Measurements from ENCODE around the gene SCARB1.
A peak's percentile ranks its signal among the peaks of the same experiment; 100 is the strongest.

SCARB1 gene

DNA sequence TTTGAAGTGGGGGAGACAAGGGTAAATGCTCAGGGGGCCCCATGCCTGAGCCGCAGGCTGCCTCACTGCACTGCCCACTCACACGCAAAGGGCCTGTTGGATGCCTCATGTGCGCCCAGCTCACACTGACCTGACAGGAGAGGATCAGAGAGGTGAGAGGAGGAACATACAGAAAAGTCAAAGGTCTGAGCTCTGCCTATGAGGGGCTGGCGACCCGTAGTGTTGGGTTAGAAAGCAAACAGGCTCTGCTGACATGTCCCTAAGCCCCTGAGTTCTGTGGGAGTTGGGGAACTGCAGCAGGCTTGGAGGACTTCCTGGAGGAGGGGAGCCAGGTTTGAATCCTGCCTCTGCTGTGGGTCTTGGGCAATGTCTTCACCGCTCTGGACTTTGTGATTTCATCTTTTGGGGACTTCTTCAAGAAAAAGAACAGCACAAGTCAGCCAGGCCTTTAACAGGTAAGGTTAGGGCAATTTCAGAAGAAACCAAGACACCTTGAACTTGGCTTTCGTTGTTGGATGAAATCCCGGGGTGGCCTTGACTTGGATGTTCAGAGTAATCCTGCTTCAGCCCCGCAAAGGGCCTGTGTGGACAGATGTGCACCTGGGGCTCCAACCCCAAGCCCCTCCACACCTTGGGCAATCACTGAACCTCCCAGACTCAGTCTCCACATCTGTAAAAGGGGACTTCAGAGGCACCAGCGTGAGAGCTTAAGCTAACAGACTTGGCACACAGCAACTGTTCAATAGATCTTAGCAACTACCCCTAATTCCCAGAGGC, 116.8 kb downstream of the SCARB1 start:
- Histone ChIP-seq H3K79me1 (ENCODE audit: low read length) (no peaks in the 10 kb centered on the region), H3K4me2 (ENCODE audit: low read length) (no peak overlapping the region), H3K36me3 (ENCODE audit: control insufficient read depth, insufficient read depth, low read length) (no peaks in the 10 kb centered on the region), H3K27ac (ENCODE audit: low read depth, low read length) (no peak overlapping the region), H3K79me2 (ENCODE audit: control insufficient read depth, insufficient read depth, low read length) (no peaks in the 10 kb centered on the region), H3K23ac (ENCODE audit: low read length) (no peak overlapping the region), H4K5ac (ENCODE audit: low read length) (no peak overlapping the region), H3K9ac (ENCODE audit: low read length) (no peak overlapping the region), H2AK5ac (ENCODE audit: low read length) (peak overlapping the region; percentile 28), H3K56ac (ENCODE audit: low read length) (peak overlapping the region; percentile 22), H2BK5ac (ENCODE audit: low read length) (no peak overlapping the region), H3K27me3 (ENCODE audit: insufficient read depth, low read length, poor library complexity) (no peaks in the 10 kb centered on the region), H3K4me3 (ENCODE audit: low read length) (no peak overlapping the region), H3K4ac (ENCODE audit: low read depth, low read length) (no peak overlapping the region), H3K4me1 (ENCODE audit: control insufficient read depth, low read depth, low read length) (peaks cover 2% of the 10 kb centered on the region), H2BK15ac (replicated peaks; ENCODE audit: low read depth) (no peak overlapping the region), H3K18ac (ENCODE audit: low read length) (no peak overlapping the region), H4K8ac (ENCODE audit: low read depth, low read length) (no peak overlapping the region), H2BK120ac (ENCODE audit: low read depth, low read length) (no peak overlapping the region)
- DNase-seq, result no peak
- WGBS (ENCODE audit: extremely low coverage, insufficient coverage, low lambda C conversion rate), result no CpG with 5 or more reads among the region's 10 CpGs

- DNase-seq, result peak; percentile 97
- H3K56ac ChIP-seq (ENCODE audit: low read length), result peak overlapping the region; percentile 81
- H3K4me2 ChIP-seq (ENCODE audit: low read length), result peak overlapping the region; percentile 9
- peak overlapping the region; percentile 53 for H3K18ac ChIP-seq (ENCODE audit: low read length)
- H2BK15ac ChIP-seq (replicated peaks; ENCODE audit: low read depth), result no peak overlapping the region
- H4K8ac ChIP-seq (ENCODE audit: low read depth, low read length), result no peak overlapping the region
- H3K4me3 ChIP-seq (ENCODE audit: low read length), result no peak overlapping the region
- no CpG with 5 or more reads among the region's 25 CpGs for WGBS (ENCODE audit: extremely low coverage, insufficient coverage, low lambda C conversion rate)
- H2BK5ac ChIP-seq (ENCODE audit: low read length), result no peak overlapping the region
- no peak overlapping the region for H4K5ac ChIP-seq (ENCODE audit: low read length)
- no peak overlapping the region for H3K23ac ChIP-seq (ENCODE audit: low read length)
- peak overlapping the region; percentile 28 for H2AK5ac ChIP-seq (ENCODE audit: low read length)
- no peaks in the 10 kb centered on the region for H3K79me2 ChIP-seq (ENCODE audit: control insufficient read depth, insufficient read depth, low read length)
- peak overlapping the region; percentile 33 for H3K9ac ChIP-seq (ENCODE audit: low read length)
- peaks cover 2% of the 10 kb centered on the region for H3K4me1 ChIP-seq (ENCODE audit: control insufficient read depth, low read depth, low read length)
- H2BK120ac ChIP-seq (ENCODE audit: low read depth, low read length), result peak overlapping the region; percentile 17
- H3K27ac ChIP-seq (ENCODE audit: low read depth, low read length), result no peak overlapping the region
- H3K79me1 ChIP-seq (ENCODE audit: low read length), result no peaks in the 10 kb centered on the region
- no peaks in the 10 kb centered on the region for H3K36me3 ChIP-seq (ENCODE audit: control insufficient read depth, insufficient read depth, low read length)
- H3K4ac ChIP-seq (ENCODE audit: low read depth, low read length), result no peak overlapping the region
- no peaks in the 10 kb centered on the region for H3K27me3 ChIP-seq (ENCODE audit: insufficient read depth, low read length, poor library complexity)
These were observed 117.6 kb downstream of the SCARB1 start for GRCh38 chr12:124745891-124746570.

DNA sequence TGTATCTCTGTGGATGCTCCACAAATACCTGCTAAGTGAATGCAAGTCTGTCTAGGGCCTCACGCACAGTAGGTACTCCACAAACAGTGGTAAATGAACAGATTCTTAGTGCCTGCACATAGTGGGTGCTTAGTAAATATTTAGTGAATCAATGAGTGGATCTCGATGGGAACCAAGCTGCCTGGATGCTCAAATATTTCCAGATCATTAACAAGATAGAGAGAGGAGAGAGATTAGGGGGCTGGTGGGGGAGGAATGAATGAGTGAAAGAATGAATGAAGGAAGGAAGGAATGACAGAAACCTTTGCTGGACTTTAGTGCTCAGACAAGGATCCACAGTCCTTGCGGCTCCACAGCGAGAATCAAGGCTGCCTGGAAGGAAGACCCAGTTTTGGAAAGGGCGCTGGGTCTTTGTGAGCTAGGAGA, 118.2 kb downstream of the SCARB1 start:
- peak overlapping the region; percentile 81 for H3K56ac ChIP-seq (ENCODE audit: low read length)
- no peak overlapping the region for H4K8ac ChIP-seq (ENCODE audit: low read depth, low read length)
- WGBS (ENCODE audit: extremely low coverage, insufficient coverage, low lambda C conversion rate), result no CpG with 5 or more reads among the region's 5 CpGs
- H3K79me2 ChIP-seq (ENCODE audit: control insufficient read depth, insufficient read depth, low read length), result no peaks in the 10 kb centered on the region
- peak overlapping the region; percentile 17 for H2BK120ac ChIP-seq (ENCODE audit: low read depth, low read length)
- H3K9ac ChIP-seq (ENCODE audit: low read length), result peak overlapping the region; percentile 33
- peak overlapping the region; percentile 9 for H3K4me2 ChIP-seq (ENCODE audit: low read length)
- H3K23ac ChIP-seq (ENCODE audit: low read length), result no peak overlapping the region
- H2BK15ac ChIP-seq (replicated peaks; ENCODE audit: low read depth), result no peak overlapping the region
- no peak overlapping the region for H3K4me3 ChIP-seq (ENCODE audit: low read length)
- no peak overlapping the region for H2AK5ac ChIP-seq (ENCODE audit: low read length)
- H3K18ac ChIP-seq (ENCODE audit: low read length), result peak overlapping the region; percentile 53
- H3K27me3 ChIP-seq (ENCODE audit: insufficient read depth, low read length, poor library complexity), result no peaks in the 10 kb centered on the region
- H2BK5ac ChIP-seq (ENCODE audit: low read length), result no peak overlapping the region
- H3K4ac ChIP-seq (ENCODE audit: low read depth, low read length), result no peak overlapping the region
- no peak for DNase-seq
- H3K79me1 ChIP-seq (ENCODE audit: low read length), result no peaks in the 10 kb centered on the region
- H4K5ac ChIP-seq (ENCODE audit: low read length), result no peak overlapping the region
- peaks cover 2% of the 10 kb centered on the region for H3K4me1 ChIP-seq (ENCODE audit: control insufficient read depth, low read depth, low read length)
- H3K36me3 ChIP-seq (ENCODE audit: control insufficient read depth, insufficient read depth, low read length), result no peaks in the 10 kb centered on the region
- H3K27ac ChIP-seq (ENCODE audit: low read depth, low read length), result no peak overlapping the region

DNA sequence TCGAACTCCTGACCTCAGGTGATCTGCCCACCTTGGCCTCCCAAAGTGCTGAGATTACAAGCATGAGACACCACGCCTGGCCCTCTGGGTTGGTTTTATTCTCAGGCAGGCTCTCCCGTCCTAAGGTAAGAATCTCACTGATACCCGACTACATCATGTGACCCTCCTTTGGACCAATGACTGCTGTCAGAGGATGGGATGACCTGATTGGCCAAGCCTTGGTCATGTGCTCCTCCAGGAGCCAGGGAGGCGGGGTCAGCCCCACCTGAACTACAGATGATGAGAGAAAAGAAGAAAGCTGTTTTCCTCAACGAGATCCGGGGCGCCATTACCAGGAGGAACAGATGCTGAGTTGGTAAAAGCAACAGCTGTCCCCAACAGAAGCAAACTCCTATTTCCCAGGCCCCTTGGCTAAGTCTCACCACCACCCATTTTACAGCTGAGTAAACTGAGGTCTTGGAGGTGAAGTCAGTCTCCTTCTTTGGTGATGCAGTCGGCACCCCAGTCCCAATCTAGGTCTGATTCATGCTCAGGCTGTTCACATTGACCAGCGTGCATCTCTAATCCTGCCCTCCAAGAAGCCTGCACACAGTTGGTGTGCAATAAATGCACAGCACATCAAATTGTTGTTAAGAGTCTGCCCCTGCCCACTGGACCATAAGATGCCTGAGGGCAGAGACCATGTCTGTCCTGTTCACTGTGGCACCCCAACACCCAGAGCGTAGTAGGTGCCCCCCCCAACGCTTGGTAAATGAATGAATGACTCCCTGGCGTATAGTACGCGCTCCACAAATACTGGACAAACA, 118.8 kb downstream of the SCARB1 start:
- Histone ChIP-seq H2BK120ac (ENCODE audit: low read depth, low read length) (no peak overlapping the region), H2BK5ac (ENCODE audit: low read length) (no peak overlapping the region), H4K8ac (ENCODE audit: low read depth, low read length) (no peak overlapping the region), H3K79me2 (ENCODE audit: control insufficient read depth, insufficient read depth, low read length) (no peaks in the 10 kb centered on the region), H2BK15ac (replicated peaks; ENCODE audit: low read depth) (no peak overlapping the region), H3K4me2 (ENCODE audit: low read length) (no peak overlapping the region), H2AK5ac (ENCODE audit: low read length) (no peak overlapping the region), H3K36me3 (ENCODE audit: control insufficient read depth, insufficient read depth, low read length) (no peaks in the 10 kb centered on the region), H3K4ac (ENCODE audit: low read depth, low read length) (no peak overlapping the region), H3K27me3 (ENCODE audit: insufficient read depth, low read length, poor library complexity) (no peaks in the 10 kb centered on the region), H3K79me1 (ENCODE audit: low read length) (no peaks in the 10 kb centered on the region), H3K4me3 (ENCODE audit: low read length) (no peak overlapping the region), H3K9ac (ENCODE audit: low read length) (no peak overlapping the region), H3K18ac (ENCODE audit: low read length) (peak overlapping the region; percentile 53), H3K23ac (ENCODE audit: low read length) (no peak overlapping the region), H3K4me1 (ENCODE audit: control insufficient read depth, low read depth, low read length) (peaks cover 2% of the 10 kb centered on the region), H3K56ac (ENCODE audit: low read length) (no peak overlapping the region), H3K27ac (ENCODE audit: low read depth, low read length) (no peak overlapping the region), H4K5ac (ENCODE audit: low read length) (no peak overlapping the region)
- DNase-seq, result peak; percentile 90
- WGBS (ENCODE audit: extremely low coverage, insufficient coverage, low lambda C conversion rate), result no CpG with 5 or more reads among the region's 15 CpGs

GRCh38 chr12:124744273-124744640, 119.4 kb downstream of the SCARB1 start:
- Histone ChIP-seq H3K4me1 (ENCODE audit: control insufficient read depth, low read depth, low read length) (peaks cover 2% of the 10 kb centered on the region), H2BK5ac (ENCODE audit: low read length) (no peak overlapping the region), H3K4me3 (ENCODE audit: low read length) (no peak overlapping the region), H3K4me2 (ENCODE audit: low read length) (no peak overlapping the region), H3K23ac (ENCODE audit: low read length) (no peak overlapping the region), H3K9ac (ENCODE audit: low read length) (no peak overlapping the region), H3K18ac (ENCODE audit: low read length) (no peak overlapping the region), H3K36me3 (ENCODE audit: control insufficient read depth, insufficient read depth, low read length) (no peaks in the 10 kb centered on the region), H4K5ac (ENCODE audit: low read length) (no peak overlapping the region), H3K27ac (ENCODE audit: low read depth, low read length) (no peak overlapping the region), H3K27me3 (ENCODE audit: insufficient read depth, low read length, poor library complexity) (no peaks in the 10 kb centered on the region), H2BK15ac (replicated peaks; ENCODE audit: low read depth) (no peak overlapping the region), H2BK120ac (ENCODE audit: low read depth, low read length) (no peak overlapping the region), H4K8ac (ENCODE audit: low read depth, low read length) (no peak overlapping the region), H3K79me2 (ENCODE audit: control insufficient read depth, insufficient read depth, low read length) (no peaks in the 10 kb centered on the region), H2AK5ac (ENCODE audit: low read length) (no peak overlapping the region), H3K4ac (ENCODE audit: low read depth, low read length) (no peak overlapping the region), H3K79me1 (ENCODE audit: low read length) (no peaks in the 10 kb centered on the region), H3K56ac (ENCODE audit: low read length) (peak overlapping the region; percentile 27)
- DNase-seq, result no peak
- no CpG with 5 or more reads among the region's 7 CpGs for WGBS (ENCODE audit: extremely low coverage, insufficient coverage, low lambda C conversion rate)

Data from mesendoderm (in vitro differentiated cells).